GM21367 (cell line): Measurements from ENCODE around the gene ARHGEF17.

Experiments
- ATAC-seq: cut with Tn5 transposase; IDR thresholded peaks from one replicate; pipeline ENCODE4 v1.9.1; 2021; ENCODE audit not compliant: unreplicated experiment

The ARHGEF17 gene

DNA sequence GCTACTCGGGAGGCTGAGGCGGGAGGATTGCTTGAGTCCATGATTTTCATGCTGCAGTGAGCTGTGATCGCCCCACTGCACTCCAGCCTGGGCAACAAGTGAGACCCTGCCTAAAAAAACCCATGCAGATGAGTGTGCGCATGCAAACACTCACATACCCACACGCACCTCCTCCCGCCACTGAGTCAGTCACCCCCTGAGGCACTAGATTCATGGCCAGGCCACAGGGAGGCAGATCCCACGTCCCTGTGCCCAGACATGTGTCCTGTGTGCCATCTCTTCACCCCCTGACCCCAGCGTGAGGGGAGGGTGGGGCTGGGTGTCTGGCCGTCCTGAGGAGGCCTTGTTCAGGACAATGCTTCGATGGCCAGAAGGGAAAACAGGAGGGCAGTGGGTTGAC, 83.6 kb downstream of the ARHGEF17 start:
- ATAC-seq = no peak

- ATAC-seq = no peak
These were observed 84.3 kb downstream of the ARHGEF17 start for GRCh38 chr11:73392108-73393010.

DNA sequence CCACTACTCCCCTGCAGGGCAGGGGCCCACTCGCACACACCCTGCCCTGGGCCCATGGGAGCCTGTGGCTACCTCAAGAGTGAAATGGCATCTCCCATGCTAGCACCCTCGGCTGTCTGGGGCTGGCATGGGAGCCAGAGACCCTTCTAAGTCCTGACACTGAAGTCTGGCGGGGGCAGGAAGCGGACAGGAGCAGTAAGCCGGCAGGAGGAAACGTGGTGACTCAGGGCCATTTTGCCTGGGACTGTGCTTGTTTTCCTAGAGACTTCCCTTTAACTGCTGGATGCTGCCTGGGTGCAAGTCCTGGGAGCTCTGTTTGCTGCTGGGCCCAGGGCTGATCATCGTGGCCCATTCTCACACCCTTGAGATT, 84.9 kb downstream of the ARHGEF17 start:
- ATAC-seq = no peak

DNA sequence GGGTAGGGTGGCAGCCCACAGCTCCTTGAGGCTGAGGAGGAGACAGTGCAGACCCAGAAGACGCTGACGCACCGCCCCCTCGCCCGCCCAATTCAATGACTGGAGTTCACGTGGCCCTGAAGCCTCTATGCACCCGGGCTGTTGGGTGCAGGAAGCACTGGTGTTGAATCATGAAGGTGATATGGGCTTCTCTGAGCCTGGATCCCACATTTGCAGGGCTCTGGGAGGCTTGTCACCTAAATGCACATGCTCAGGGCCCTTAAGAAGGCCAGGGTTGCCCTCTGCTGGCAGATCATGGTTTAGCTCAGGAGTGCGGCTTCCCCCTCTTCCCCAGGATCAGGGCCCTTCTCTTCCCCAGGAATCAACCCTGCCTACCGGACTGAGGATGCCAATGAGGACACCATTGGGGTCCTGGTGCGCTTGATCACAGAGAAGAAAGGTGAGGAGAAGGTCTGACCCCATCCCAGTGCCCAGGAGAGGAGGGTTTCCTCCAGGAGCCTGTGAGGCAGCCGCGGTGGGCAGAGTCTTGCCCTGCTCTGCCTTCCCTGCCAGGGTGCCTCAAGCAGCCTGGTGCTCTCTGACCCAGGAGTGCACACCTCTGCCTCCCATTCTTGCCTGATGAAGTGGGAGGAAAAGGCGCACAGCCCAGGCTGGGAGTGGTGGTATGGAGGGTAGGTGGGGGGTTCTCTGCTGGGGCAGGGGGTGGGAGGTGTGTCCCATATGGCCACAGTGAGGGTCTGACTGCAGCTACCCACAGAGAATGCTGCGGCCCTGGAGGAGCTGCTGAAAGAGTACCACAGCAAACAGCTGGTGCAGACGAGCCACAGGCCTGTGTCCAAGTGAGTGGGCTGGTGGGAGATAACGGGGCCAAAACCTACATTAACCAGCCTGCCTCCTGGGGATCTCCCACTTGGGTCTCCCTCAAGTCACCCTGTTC, 85.7 kb downstream of the ARHGEF17 start:
- ATAC-seq = no peak

GRCh38 chr11:73394416-73395296, 86.6 kb downstream of the ARHGEF17 start:
- ATAC-seq = no peak

GRCh38 chr11:73395297-73396208, 87.5 kb downstream of the ARHGEF17 start:
- ATAC-seq = no peak

GRCh38 chr11:73396251-73396930, 88.3 kb downstream of the ARHGEF17 start:
- no peak for ATAC-seq

DNA sequence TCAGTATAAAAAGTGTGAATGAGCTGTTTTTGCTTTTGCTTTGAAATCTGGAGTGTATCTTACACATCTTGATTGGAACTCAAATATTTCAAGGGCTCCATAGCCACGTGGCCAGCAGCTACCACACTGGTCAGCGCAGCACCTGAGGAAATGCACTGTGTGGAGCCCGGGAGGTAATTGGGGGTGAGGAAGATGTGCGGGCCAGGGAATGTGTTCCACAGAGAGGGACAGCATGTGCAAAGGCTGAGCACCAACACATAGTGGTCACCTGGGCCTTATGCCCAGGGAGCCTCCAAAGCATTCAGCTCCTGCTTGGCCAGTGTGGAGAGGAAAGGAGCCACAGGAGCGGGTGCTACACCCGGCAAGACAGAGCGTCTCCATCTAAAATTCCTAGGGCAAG, 88.9 kb downstream of the ARHGEF17 start:
- ATAC-seq = no peak

GRCh38 chr11:73397468-73398131, 89.5 kb downstream of the ARHGEF17 start:
- ATAC-seq = no peak

DNA sequence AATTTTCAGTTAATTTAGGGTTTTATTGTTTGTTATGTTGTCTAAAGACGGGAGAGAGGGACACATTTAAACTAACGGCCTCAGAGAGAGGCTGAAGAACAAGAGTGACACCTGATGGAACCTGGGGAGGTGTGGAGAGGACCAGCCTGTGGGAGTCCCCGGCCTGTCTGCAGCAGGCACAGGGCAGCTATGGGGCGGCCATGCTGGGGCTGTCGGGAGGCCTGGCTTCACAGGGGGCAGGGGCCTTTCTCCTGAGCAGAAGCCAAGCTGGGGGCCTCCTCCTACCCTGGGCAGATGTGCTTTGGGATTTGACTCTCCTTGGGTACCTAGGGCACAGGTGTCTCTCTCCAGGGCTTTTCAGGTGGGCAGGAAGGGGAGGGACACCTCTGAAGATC, 90.1 kb downstream of the ARHGEF17 start:
- no peak for ATAC-seq

GRCh38 chr11:73398721-73399120, 90.6 kb downstream of the ARHGEF17 start:
- ATAC-seq = no peak

GRCh38 chr11:73399159-73399590, 91.1 kb downstream of the ARHGEF17 start:
- ATAC-seq = no peak

GRCh38 chr11:73399636-73400035, 91.6 kb downstream of the ARHGEF17 start:
- no peak for ATAC-seq

DNA sequence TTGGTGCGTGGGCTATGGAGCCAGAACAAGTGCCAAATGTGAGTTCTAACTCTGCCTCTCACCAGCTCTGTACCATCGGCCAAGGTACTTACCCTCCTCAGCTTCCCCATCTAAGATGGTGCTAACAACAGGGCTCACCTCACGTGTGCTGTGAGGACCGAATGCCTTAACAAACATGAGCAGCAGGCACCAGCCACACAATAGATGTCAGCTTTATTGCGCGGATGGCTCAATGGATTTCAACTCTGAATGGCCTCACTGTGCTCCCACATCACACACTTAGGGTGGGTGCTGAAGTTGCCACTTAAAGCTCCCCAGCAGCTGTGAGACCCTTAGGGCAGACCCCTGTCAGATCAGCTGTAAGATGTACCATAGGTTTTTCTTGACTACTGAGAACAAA, 92.2 kb downstream of the ARHGEF17 start:
- no peak for ATAC-seq

- no peak for ATAC-seq
These were observed 93.3 kb downstream of the ARHGEF17 start for GRCh38 chr11:73401217-73401923.

DNA sequence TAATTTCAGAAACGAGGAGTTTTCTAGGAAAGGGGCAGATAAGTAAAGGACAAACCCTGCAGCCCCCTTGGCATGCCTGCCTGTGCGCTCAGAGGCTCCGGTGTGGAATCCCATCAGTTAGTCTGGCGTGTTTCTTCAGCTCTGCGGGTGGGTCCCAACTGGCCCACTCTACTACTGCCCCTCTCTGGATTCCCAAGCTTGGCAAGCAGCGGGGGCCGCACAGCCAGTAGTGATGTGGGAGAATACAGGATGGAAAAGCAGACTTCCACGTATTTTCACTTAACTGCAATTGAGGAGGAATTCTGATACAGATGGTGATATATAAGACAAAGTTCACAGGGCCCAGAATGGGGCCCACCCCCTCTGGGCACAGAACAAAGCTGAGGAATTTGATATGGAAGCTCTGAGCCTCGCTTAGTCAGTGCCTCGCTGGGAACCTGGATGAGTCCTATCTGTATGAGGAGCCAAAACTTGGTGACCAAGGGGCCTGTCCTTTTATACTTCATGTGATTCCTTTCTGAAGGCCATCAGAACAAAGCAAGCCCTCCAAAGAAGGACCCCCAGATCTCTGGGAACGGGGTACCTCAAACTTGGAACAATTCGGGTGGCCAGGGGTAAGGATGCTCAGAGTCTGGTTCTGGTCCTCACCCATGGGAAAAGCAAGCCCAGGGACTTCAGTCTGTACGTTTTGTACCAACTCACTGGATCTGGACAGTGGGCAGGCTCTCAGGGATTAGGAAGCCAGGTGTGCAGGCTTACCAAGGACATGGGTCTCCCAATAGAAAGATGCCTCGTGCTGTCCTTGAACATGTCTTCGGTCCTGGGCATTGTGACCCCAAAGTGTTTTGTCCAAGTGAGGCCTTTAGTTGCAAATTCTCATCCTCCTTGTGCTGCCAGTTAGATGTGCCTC, 94.1 kb downstream of the ARHGEF17 start:
- no peak for ATAC-seq

- no peak for ATAC-seq
These were observed 94.7 kb downstream of the ARHGEF17 start for GRCh38 chr11:73402834-73403185.
